ENCODE measurements around the gene RAB37.

- TF ChIP-seq CTCF (IDR thresholded peaks at IDR 0.05) (no peak), POLR2A (IDR thresholded peaks at IDR 0.05) (no peak)
Observed at GRCh38 chr17:74752822-74753401, 15.9 kb downstream of the RAB37 start.

Measured in adrenal gland (tissue), 5 donors.